Fibroblast of the aortic adventitia (primary cell): ENCODE results near the gene PNMA8B. TPM values are rescaled to one million over a fixed set of nuclear protein-coding genes. Genes with fewer than 3 reads are reported as not detected.
A peak's percentile ranks its signal among the peaks of the same experiment; 100 is the strongest.

ENCODE experiments used
- DNase-seq: peaks from one replicate; pipeline ENCODE4 v3.0.0-alpha.2; 2010; ENCODE audit warnings: low read depth
- H3K4me3 ChIP-seq: 2 replicates; pipeline ENCODE4 v1.5.1; 2011; ENCODE audit warnings: low read depth, mild to moderate bottlenecking, control low read depth, low read length, moderate library complexity
- total RNA-seq: library from RNA; depleted of rRNA; stranded (reverse); fragments of >200 nt; gene quantifications from 2 replicates; pipeline ENCODE4 v1.2.3, GENCODE V29; 2012; ENCODE audit warnings: low replicate concordance
- TF ChIP-seq, protein P1 (sequence below): IDR thresholded peaks from 2 replicates; pipeline ENCODE4 v1.5.1; 2011; ENCODE audit warnings: mild to moderate bottlenecking, low read length, control low read depth, inconsistent platforms; ENCODE audit not compliant: insufficient read depth

The PNMA8B gene
- total RNA-seq, 1 donor, result 1.6 TPM

DNA sequence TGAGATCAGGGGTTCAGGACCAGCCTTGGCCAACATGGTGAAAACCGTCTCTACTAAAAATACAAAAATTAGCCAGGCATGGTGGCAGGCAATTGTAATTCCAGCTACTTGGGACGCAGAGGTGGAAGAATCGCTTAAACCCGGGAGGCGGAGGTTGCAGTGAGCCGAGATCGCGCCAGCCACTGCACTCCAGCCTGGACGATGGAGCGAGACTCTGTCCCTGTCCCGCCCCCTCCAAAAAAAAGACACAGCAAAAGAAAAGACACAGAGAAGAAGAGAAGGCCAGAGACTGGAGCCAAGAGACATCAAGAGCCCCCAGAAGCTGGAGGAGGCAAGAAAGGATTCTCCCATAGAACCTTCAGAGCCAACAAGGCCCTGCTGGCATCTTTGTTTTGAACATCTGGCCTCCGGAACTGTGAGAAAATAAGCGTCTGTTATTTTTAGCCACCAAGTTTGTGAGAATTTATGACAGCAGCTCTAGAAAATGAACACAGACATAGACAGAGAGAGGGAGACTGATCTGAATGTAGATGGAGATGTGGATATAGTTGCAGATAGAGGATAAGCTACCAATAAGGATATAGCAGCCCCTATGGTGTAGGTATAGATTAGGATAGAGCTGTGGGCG, 25.7 kb upstream of the PNMA8B start:
- H3K4me3 ChIP-seq, result no peak overlapping the region
- TF ChIP-seq, protein P1, sequence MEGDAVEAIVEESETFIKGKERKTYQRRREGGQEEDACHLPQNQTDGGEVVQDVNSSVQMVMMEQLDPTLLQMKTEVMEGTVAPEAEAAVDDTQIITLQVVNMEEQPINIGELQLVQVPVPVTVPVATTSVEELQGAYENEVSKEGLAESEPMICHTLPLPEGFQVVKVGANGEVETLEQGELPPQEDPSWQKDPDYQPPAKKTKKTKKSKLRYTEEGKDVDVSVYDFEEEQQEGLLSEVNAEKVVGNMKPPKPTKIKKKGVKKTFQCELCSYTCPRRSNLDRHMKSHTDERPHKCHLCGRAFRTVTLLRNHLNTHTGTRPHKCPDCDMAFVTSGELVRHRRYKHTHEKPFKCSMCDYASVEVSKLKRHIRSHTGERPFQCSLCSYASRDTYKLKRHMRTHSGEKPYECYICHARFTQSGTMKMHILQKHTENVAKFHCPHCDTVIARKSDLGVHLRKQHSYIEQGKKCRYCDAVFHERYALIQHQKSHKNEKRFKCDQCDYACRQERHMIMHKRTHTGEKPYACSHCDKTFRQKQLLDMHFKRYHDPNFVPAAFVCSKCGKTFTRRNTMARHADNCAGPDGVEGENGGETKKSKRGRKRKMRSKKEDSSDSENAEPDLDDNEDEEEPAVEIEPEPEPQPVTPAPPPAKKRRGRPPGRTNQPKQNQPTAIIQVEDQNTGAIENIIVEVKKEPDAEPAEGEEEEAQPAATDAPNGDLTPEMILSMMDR, result no peak
- no peak for DNase-seq

DNA sequence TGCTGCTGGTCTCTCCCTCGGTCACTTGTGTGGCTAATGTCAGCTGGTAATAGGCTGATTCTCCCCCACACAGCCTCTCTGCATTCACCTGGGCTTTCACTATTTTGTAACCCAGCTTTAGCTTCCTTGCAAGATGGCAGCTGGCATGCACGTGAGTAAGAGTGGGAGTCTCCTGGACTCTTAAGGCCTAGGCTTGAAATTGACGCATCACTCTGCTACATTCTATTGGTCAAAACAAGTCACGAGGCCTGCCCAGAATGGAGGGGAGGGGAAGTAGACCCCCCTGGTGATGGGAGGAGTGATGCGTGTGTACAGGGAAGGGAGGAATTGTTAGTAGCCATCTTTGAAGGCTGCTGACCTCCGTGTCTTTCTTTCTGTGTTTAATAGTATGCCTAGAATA, 24.9 kb upstream of the PNMA8B start:
- no peak for DNase-seq
- no peak overlapping the region for H3K4me3 ChIP-seq
- TF ChIP-seq, protein P1, result no peak

DNA sequence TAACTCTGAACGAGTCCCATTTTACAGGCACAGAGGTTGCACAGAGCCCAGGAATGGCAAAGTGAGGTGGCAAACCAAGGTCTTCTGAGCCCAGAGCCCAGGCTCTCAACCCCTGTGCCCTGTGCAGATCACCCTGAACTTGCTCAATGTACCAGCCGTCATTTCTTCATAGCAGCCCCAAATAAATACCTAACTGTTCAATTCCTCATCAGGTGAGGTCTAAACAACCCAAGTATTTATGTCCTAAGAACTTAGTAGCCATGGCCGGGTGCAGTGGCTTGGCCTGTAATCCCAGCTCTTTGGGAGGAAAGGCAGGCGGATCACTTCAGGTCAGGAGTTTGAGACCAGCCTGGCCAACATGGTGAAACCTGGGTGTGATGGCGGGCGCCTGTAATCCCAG, 21.8 kb upstream of the PNMA8B start:
- DNase-seq, result no peak
- no peak overlapping the region for H3K4me3 ChIP-seq
- TF ChIP-seq, protein P1, result no peak

DNA sequence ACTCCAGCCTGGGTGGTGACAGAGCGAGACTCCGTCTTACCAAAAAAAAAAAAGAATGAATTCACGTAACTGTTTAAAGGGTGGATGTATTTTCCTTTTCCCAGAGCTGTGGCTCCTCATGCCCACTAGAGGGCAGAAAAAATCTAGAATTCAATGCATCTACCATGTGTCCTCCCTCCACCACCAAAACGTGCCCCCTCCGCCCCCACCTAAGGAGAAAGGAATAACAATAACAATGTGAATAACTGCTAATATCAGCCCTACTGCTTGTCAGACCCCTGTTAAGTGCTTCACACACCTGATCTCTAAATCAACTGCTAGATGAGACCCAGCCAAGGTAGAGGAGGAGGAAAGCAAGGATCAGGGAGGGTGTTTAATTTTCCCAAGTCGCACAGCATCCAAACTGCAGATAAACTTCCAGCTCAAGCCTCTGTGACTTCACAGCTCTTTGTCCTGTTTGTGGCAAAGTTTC, 20.2 kb upstream of the PNMA8B start:
- DNase-seq, result peak; percentile 52
- H3K4me3 ChIP-seq, result no peak overlapping the region
- TF ChIP-seq, protein P1, result peak; percentile 76

DNA sequence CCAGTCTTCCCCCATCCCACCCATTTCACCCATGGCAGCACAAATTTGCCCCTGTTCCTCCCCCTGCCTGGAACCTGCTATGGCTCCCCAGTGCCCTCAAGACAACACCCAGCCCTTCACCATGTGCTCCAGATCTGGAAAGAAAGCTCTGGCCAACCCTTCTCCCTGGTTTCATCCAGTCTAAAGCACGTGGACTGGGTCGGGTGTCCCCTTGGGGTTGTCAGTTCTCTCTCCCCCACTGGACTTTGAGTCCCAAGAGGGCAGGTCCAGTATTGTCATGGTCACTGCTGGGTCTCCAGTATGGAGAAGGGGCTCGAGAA, 19.6 kb upstream of the PNMA8B start:
- TF ChIP-seq, protein P1, result no peak
- no peak for DNase-seq
- no peak overlapping the region for H3K4me3 ChIP-seq

DNA sequence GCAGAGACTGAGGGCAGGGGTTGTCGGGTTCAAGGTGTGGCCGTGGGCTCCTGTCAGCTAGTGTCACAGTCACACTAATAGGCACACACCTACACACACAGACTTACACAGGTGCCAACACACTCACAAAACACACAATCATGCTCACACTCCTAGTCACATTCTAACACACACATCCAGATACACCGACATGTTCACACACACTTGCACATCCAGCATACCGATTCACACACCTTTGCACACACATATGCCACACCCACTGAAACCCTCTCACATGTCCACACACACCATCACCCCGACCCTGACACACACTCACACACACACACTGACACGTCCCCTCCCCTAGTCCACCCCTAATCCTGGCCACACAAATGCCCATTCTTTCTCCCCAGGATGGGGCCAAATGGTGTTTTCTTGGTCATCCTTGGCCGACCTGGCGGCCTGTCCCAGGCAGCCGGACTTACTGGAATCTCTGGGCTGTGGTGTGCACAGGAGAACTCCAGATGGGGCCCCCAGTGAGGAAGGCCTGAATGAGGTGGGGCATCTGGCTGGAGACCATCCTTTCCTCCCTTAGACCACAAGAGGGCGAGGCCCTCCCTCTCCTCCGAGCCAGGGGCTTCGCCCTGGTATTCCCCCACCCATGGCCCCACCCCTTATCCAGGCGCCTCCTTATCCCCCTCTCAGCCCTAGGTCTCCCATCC, 19.1 kb upstream of the PNMA8B start:
- DNase-seq, result no peak
- no peak overlapping the region for H3K4me3 ChIP-seq
- TF ChIP-seq, protein P1, result no peak
